GM19463 (cell line): ENCODE results near the gene IRF2BP1.
"Not testable (repeated sequence)": the region's sequence is repeated elsewhere in the genome, so short reads cannot be mapped to it uniquely, and the experiment has no call there.

ENCODE experiments used
- ATAC-seq: cut with Tn5 transposase; IDR thresholded peaks from one replicate; pipeline ENCODE4 v1.9.1; 2021; ENCODE audit warnings: mild to moderate bottlenecking, moderate library complexity; ENCODE audit not compliant: unreplicated experiment

IRF2BP1 gene

DNA sequence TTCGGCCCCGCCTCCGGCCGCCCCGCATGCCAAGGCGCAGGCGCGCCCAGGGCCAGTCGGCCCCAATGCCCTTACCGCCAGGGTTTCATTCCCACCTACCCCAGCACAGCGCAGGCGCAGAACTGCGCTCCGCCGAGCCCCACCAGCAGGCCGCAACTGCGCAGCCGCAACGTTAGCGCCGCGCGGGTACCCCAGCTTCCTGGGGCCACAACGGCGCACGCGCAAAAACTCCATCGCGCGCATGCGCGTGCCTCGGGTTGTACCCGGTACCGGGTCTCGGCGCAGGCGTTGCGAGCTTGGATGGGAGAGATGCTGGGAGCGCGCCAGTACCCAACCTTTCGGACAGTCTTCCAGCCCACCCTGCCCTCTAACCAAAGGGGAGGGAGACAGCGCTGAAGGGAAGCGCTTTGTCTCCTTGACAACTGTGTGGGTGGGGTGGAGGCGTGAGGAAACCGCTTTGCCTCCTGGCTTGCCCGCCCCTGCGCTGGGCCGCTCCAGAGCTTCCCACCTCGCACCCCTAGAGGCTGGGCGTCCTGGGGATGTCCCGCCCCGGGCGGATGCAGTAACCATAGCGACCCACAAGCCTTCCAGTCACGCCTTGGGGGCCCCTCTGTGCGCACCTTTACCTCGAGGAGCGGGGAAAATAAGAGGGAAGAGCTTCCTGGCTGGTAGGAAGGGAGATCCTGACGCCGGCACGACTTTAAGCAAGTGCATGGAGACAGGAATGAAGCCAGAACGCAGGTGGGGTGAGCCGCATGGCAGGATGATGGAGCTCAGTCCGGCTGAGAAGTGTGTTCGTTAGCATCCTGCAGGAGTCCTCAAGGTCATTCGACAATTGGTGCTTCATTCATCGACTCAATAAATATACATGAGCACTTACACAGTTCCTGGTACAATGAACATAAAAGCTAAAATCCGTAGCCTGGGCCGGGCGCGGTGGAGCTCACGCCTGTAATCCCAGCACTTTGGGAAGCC, 17.0 kb upstream of the IRF2BP1 start:
- ATAC-seq: peak; percentile 78

DNA sequence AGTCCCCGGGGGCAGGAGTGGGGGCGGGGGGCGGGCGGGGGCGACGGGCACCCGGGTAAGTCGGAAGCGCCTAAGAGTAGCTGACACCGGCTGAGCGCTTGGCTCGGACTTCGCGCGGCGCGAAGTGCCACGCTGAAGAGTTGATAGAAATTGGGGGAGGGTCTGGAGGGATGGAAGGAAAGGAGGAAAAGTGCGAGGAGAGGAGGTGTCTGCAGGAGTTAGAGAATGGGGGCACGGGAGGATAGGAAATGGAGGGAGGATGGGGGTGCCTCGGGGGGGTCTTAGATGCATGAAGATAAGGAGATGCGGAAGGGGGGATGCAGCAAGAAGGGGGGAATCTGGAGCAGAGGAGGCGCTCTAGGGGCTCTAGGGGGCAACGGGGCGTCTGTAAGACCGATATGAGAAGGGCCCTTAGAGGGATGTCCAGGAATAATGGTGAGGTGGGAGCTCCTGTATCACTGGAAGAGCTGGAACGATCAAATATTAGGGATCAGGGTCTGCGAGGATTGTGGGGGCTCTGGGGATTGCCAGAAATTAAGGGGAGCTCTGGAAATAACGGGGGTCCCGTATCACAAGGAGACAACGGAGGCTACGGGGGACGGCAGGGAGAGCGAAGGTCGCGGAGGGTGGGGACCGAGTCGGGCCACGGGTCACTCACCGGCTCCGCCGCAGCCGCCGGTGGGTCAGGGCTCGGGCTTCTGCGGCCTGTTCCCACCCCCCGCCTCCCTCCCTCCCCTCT, 16.1 kb upstream of the IRF2BP1 start, which contains the start of gene MYPOP:
TSS of gene MYPOP (minus strand) at position 702 of the 739 bp plus-strand sequence. CDS start 840 bp downstream, outside the sequence.
- ATAC-seq: no peak

- no peak for ATAC-seq
These were observed 15.5 kb upstream of the IRF2BP1 start for GRCh38 chr19:45901432-45901911.

GRCh38 chr19:45900738-45901431, 14.9 kb upstream of the IRF2BP1 start:
- no peak for ATAC-seq

- no peak for ATAC-seq
These were observed 14.1 kb upstream of the IRF2BP1 start for GRCh38 chr19:45899919-45900589.

GRCh38 chr19:45899253-45899652, 13.3 kb upstream of the IRF2BP1 start:
- ATAC-seq: no peak

DNA sequence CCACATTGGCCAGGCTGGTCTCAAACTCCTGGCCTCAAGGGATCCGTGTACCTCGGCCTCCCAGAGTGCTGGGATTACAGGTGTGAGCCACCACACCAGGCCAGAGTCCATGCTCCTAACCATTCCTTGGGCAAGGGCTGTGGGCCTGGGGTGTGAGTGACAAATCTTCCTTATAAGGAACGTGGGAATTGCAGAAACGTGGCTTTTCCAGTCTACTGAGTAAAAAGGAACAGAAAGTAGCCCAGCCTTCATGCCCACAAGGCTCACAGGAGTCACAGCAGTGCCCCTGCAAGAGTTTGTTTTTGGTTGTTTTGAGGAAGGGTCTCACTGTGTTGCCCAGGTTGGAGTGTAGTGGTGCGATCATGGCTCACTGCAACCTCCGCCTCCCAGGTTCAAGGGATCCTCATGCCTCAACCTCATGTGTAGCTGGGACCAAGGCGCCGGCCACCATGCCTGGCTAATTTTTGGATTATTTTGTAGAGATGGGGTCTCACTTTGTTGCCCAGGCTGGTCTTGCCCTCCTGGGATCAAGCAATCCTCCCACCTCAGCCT, 11.4 kb upstream of the IRF2BP1 start:
- no peak for ATAC-seq

DNA sequence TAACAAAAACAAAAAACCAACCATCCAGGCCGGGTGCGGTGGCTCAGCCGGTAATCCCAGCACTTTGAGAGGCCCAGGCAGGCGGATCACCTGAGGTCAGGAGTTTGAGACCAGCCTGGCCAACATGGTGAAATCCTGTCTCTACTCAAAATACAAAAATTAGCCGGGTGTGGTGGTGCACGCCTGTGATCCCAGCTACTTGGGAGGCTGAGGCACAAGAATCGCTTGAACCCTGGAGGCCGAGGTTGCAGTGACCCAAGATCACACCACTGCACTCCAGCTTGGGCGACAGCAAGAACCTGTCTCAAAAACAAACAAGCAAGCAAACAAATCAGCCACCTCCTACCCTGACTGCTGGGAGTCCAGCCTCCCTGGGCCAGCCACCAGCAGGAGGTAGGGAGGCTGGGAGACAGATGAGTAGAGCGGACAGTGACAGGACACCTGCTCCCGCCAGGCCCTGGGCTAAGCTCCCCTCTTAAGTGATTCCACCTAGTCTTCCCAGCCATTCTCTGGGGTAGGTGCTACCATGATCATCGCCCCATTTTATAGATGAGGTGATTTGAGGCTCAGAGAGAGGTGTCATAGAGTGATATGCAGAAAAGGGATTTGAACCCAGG, 10.2 kb upstream of the IRF2BP1 start:
- not testable (repeated sequence) for ATAC-seq

DNA sequence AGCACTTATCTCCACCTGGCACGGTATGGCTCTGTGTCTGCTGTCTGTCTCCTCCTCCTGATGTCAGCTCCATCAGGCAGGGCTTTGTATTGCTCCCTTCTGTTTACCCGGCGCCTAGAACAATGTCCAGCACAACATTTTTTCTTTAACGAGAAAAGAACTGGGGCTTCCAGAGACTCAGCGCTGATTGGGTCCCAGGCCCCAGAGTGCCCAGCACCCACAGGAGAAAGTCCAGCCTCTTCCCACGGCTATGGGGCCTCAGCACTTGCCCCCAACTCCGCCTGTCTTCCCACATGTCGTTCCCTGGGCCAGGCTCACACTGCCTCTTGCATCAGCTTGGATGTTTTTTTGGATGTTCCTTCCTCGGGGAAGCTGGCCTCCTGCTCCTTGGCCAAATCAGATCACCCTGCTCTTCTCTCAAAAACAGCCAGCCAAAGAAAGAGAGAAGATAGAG, 9.6 kb upstream of the IRF2BP1 start:
- no peak for ATAC-seq

DNA sequence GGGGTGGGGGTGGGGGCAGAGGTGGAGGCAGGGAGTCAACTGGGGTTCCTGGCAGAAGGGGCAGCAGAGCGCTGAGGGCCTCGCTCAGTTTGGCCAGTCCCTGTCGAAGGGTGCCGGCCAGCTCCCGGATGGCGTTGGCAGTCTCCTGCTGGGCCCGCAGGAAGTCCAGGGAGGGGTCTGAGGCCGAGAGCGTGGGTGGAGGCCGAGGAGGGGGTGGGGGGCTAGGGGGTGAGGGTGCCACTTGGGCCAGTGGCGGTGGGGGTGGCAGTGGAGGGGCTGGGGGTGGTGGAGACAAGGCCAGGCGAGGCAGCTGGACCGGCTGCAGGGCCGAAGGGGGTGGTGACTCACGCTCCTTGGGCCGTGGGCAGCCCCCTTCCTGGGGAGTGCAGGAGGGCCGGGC, 4.9 kb upstream of the IRF2BP1 start:
- ATAC-seq: no peak

GRCh38 chr19:45889210-45889885, 3.4 kb upstream of the IRF2BP1 start:
- ATAC-seq: no peak

GRCh38 chr19:45887200-45887710, 1.3 kb upstream of the IRF2BP1 start:
- ATAC-seq: no peak

DNA sequence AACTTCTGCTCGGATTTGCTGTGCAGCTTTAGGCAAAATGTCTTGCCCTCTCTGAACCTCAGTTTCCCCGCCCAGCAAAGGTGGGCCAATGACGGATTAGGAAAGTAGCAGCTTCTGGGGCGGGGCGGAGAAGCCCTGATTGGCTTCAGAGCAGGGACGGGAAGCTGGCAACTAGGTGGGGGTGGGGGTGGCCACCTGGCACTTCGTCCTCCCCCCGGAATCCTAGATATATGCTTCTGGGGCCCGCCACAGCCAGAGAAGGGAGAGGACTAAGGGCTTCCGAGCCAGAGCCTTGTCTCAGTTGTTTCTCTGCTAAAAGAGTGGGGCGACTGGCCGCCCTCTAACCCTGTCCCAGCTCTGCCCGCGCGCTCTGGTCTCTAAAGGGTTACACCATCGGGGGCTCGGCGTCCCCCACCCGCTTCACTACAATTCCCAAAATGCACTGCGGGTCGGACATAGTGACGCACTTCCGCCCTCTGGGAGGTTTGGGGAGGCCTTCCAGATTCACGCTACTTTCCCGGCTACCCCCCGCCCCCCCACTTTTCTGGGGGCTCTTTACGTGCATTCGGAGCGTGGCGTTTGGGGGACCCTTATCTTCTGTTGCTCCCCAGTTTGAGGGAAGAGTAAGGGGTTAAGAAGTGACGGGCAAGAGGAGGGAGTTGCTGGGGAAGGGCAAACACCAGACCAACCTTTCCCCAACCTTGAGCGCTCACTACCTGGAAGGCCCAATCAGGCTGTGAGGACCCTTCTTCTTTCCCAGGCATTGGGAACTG, 672 bp upstream of the IRF2BP1 start:
- peak; percentile 50 for ATAC-seq

DNA sequence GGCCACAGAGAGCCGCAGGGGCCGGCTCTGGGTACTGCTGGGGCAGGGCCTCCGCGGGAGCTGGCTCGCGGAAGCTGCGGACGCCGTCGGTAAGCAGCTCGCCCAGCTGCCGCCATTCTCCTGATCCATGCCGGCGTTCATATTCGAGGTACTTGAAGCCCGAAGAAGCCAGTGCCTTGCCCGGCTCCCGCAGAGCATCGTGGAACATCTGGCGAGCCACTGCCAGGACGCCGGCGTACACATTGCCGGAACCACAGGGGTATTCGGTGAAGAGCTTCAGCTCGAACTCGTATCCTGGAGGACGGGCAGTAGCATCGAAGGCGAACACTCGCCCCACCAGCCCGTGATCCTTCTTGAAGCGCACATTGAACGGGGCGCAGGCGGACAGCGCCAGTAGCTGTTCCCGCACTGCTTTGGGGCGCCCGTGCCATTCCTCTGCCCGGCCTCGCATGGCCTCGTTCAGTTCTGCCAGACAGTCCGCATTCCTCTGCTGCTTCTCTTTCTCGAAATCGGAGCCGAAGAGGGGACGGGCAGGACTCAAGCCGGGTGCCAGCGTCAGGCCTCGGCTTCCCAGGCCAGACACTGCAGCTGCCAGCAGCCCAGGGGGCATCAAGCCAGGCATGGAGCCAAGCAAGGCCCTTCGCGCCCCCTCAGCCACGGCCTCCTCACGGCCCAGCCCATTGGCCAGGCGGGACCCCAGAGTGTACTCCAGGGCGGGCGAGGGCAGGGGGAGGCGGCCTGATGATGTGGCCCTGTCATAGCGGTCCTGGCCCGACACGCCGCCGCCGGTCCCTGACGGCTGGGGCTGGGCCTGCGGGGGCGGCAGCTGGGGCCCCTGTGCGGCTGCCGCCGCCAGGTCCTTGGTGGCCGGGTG, 1.0 kb downstream of the IRF2BP1 start:
- ATAC-seq: no peak

DNA sequence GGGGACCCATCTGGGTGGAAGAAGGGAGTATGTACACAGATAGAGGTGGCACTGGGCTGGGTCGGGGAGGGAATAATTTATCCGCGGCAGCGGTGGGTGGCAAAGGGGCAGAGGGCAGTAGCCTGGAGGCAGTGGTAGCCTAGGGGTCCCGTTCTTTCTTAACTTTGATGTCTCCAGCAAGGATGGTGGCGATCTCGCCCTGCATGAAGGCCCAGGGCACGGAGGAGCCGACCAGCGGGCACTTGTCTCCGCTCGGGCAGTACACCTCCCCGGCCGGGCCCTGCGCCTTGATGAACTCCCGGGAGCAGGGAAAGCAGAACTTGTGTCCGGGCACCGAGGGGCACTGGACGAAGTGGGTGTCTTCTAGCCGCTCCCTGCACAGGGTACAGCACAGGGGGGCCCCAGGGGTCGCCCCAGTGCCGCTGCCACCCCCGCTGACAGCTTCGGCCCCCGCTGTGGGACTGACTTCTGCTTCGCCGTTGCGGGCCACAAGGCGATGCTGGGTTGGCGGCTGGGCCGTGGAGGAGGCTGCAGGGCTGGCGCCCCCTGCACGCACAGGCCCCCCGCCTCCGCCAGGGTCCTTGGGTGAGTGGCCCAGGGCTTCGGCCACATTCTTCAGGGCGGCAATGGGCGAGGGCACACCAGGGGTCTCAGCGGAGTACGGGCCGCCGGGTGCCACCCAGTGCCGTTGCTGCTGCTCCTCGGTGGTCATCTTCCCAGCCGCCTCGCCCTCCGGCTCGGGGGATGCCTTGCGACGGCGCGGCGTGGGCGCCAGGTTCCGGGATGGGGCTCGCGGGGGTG, 1.9 kb downstream of the IRF2BP1 start:
- no peak for ATAC-seq

- no peak for ATAC-seq
These were observed 2.4 kb downstream of the IRF2BP1 start for GRCh38 chr19:45883586-45883880.
